IPS DF 6.9 (cell line): ENCODE data around the gene PTPN9.

Source experiments
- DNase-seq: peaks from one replicate; pipeline ENCODE4 v3.0.0-alpha.2; 2013; ENCODE audit warnings: low read depth, low spot score
- H3K27ac ChIP-seq: one replicate; pipeline ENCODE4 v1.5.1; 2013; ENCODE audit warnings: low read length, control low read depth
- H3K27me3 ChIP-seq: 2 replicates; pipeline ENCODE4 v1.6.1; 2013; ENCODE audit warnings: mild to moderate bottlenecking, low read length; ENCODE audit not compliant: control insufficient read depth, insufficient read depth
- H3K36me3 ChIP-seq: 2 replicates; pipeline ENCODE4 v1.6.1; 2013; ENCODE audit warnings: low read length; ENCODE audit not compliant: control insufficient read depth, insufficient read depth
- H3K4me1 ChIP-seq: 2 replicates; pipeline ENCODE4 v1.6.1; 2013; ENCODE audit warnings: low read length; ENCODE audit not compliant: control insufficient read depth, insufficient read depth
- H3K4me3 ChIP-seq: 2 replicates; pipeline ENCODE4 v1.5.1; 2013; ENCODE audit warnings: mild to moderate bottlenecking, low read length
- H3K9me3 ChIP-seq: 2 replicates; pipeline ENCODE4 v1.6.1; 2013; ENCODE audit warnings: low read length, inconsistent platforms; ENCODE audit not compliant: control insufficient read depth, insufficient read depth
- WGBS: extraction: QIAGEN DNeasy Blood & Tissue Kit; methylation state at CpG from one replicate; pipeline ENCODE4 v1.1.7; 2013; ENCODE audit warnings: mixed read lengths, missing lambda C conversion rate; ENCODE audit not compliant: insufficient read length, insufficient coverage; 5-methylcytosine and 5-hydroxymethylcytosine counted together

Gene PTPN9

GRCh38 chr15:75578948-75579920, at the start of gene PTPN9:
PTPN9 (minus strand) TSS chr15:75579315; CDS start chr15:75578776, 539 bp downstream.
- H3K4me1 ChIP-seq = no peaks in the 10 kb centered on the region
- WGBS = no CpG with 5 or more reads among the region's 78 CpGs
- H3K4me3 ChIP-seq = peak within 1 kb of the TSS; percentile 78
- DNase-seq = no peak
- H3K9me3 ChIP-seq = no peaks in the 10 kb centered on the region
- no peaks in the 10 kb centered on the region for H3K36me3 ChIP-seq
- no peaks in the 10 kb centered on the region for H3K27me3 ChIP-seq
- no peak within 1 kb of the TSS for H3K27ac ChIP-seq

- peak; percentile 91 for DNase-seq
- Histone ChIP-seq H3K4me1 (no peaks in the 10 kb centered on the region), H3K9me3 (no peaks in the 10 kb centered on the region), H3K27ac (no peak within 1 kb of the TSS), H3K36me3 (no peaks in the 10 kb centered on the region), H3K27me3 (no peaks in the 10 kb centered on the region), H3K4me3 (peak within 1 kb of the TSS; percentile 73; the same call in 1 of the 2 replicates)
- no CpG with 5 or more reads among the region's 47 CpGs for WGBS
Measured at GRCh38 chr15:75625542-75626347, 46.6 kb upstream of the PTPN9 start, which contains the start of gene SNUPN. SNUPN (minus strand) TSS chr15:75625725; CDS start chr15:75621051, 4,674 bp downstream.

GRCh38 chr15:75622505-75622904, 43.4 kb upstream of the PTPN9 start:
- Histone ChIP-seq H3K27me3 (no peaks in the 10 kb centered on the region), H3K27ac (no peak overlapping the region), H3K4me3 (no peak overlapping the region), H3K9me3 (no peaks in the 10 kb centered on the region), H3K4me1 (no peaks in the 10 kb centered on the region), H3K36me3 (0 out of 2 replicates have a peak, but pooled peaks cover 3% of the 10 kb centered on the region)
- no CpG with 5 or more reads among the region's 2 CpGs for WGBS
- no peak for DNase-seq

GRCh38 chr15:75620841-75621391, 41.8 kb upstream of the PTPN9 start:
- Histone ChIP-seq H3K27me3 (no peaks in the 10 kb centered on the region), H3K4me3 (no peak overlapping the region), H3K9me3 (no peaks in the 10 kb centered on the region), H3K4me1 (no peaks in the 10 kb centered on the region), H3K36me3 (peaks cover 12% of the 10 kb centered on the region; the same call in 1 of the 2 replicates), H3K27ac (no peak overlapping the region)
- WGBS = no CpG with 5 or more reads among the region's 7 CpGs
- no peak for DNase-seq

GRCh38 chr15:75620058-75620820, 41.1 kb upstream of the PTPN9 start:
- no CpG with 5 or more reads among the region's 4 CpGs for WGBS
- no peak overlapping the region for H3K4me3 ChIP-seq
- H3K36me3 ChIP-seq = peaks cover 12% of the 10 kb centered on the region; the same call in 1 of the 2 replicates
- H3K27ac ChIP-seq = no peak overlapping the region
- no peak for DNase-seq
- no peaks in the 10 kb centered on the region for H3K9me3 ChIP-seq
- H3K27me3 ChIP-seq = no peaks in the 10 kb centered on the region
- H3K4me1 ChIP-seq = no peaks in the 10 kb centered on the region

- no peak overlapping the region for H3K27ac ChIP-seq
- H3K36me3 ChIP-seq = peaks cover 12% of the 10 kb centered on the region; the same call in 1 of the 2 replicates
- no peak for DNase-seq
- H3K9me3 ChIP-seq = no peaks in the 10 kb centered on the region
- H3K4me1 ChIP-seq = no peaks in the 10 kb centered on the region
- no peaks in the 10 kb centered on the region for H3K27me3 ChIP-seq
- no peak overlapping the region for H3K4me3 ChIP-seq
Measured at GRCh38 chr15:75616766-75617165, 37.7 kb upstream of the PTPN9 start.

- Histone ChIP-seq H3K27me3 (no peaks in the 10 kb centered on the region), H3K27ac (no peak overlapping the region), H3K4me3 (no peak overlapping the region), H3K36me3 (peaks cover 16% of the 10 kb centered on the region; the same call in 1 of the 2 replicates), H3K4me1 (no peaks in the 10 kb centered on the region), H3K9me3 (no peaks in the 10 kb centered on the region)
- DNase-seq = no peak
- no CpG with 5 or more reads among the region's 6 CpGs for WGBS
Measured at GRCh38 chr15:75606711-75607699, 27.9 kb upstream of the PTPN9 start.

GRCh38 chr15:75606026-75606425, 26.9 kb upstream of the PTPN9 start:
- DNase-seq = no peak
- Histone ChIP-seq H3K9me3 (no peaks in the 10 kb centered on the region), H3K4me3 (no peak overlapping the region), H3K36me3 (peaks cover 16% of the 10 kb centered on the region; the same call in 1 of the 2 replicates), H3K4me1 (no peaks in the 10 kb centered on the region), H3K27ac (no peak overlapping the region), H3K27me3 (no peaks in the 10 kb centered on the region)
- WGBS = no CpG with 5 or more reads among the region's 8 CpGs

- Histone ChIP-seq H3K4me1 (no peaks in the 10 kb centered on the region), H3K36me3 (0 out of 2 replicates have a peak, but pooled peaks cover 3% of the 10 kb centered on the region), H3K4me3 (no peak overlapping the region), H3K27ac (no peak overlapping the region), H3K9me3 (no peaks in the 10 kb centered on the region), H3K27me3 (no peaks in the 10 kb centered on the region)
- DNase-seq = no peak
- WGBS = no CpG with 5 or more reads among the region's 2 CpGs
Measured at GRCh38 chr15:75599401-75599800, 20.3 kb upstream of the PTPN9 start.
